Fibroblast of skin of back (primary cell): Measurements from ENCODE around the gene CCDC90B.
"Not testable (repeated sequence)": the region's sequence is repeated elsewhere in the genome, so short reads cannot be mapped to it uniquely, and the experiment has no call there.

Experiments
- DNase-seq: peaks from one replicate; pipeline ENCODE4 v3.0.0-alpha.2; 2013

CCDC90B gene

GRCh38 chr11:83287631-83288030 is 1.5 kb upstream of the CCDC90B start:
- no peak for DNase-seq

GRCh38 chr11:83285151-83285770 is 906 bp downstream of the CCDC90B start:
- no peak for DNase-seq

- DNase-seq = no peak
These were observed 1.5 kb downstream of the CCDC90B start for GRCh38 chr11:83284501-83285150.

DNA sequence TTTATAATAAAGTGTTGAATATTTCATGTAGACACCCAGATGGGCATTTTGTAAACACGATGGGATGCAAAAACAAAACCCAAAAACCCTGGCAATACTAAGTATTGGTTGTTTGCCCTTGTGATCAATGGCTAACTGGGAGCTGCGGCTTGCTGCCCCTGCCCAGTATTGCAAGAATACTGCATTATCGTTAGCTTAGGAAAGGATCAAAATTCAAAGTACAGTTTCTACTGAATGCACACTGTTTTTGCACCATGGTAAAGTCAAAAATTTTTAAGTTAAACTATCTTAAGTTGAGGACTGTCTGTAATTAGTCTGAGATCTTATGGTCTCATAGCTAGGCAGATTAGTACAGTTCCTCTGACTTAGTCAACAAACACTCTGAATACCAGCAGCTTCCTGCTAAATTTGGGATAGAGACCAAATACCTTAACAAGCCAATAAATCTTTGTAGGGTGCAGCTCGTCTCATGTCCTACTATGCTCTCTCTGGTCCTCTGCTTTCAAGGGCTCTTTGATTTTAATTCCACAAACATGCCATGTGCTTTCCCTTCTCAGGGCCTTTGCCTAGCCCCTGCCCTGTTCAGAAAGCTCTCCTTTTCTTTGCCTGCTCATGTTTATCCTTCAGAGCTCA is 4.0 kb downstream of the CCDC90B start:
- DNase-seq = no peak

DNA sequence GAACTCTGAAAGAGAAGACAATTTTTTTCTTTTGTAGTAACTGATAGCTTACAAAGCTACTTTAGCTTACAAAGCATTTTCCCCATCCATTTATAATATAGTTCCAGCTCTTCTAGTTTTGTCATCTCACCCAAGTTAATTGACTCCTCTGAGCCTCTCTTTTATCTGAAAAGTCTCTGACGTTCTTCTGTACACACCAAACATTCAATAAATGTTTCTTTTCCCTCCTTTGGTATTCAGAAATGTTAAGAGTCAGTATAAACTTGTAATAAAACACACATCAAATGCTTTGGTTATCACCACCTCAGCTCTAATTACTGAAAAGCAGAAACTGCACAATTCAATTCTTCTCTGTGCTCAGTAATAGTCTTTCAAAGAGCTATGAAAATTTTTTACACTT is 5.9 kb downstream of the CCDC90B start:
- peak; percentile 44 for DNase-seq

- DNase-seq = peak; percentile 66
These were observed 7.8 kb downstream of the CCDC90B start for GRCh38 chr11:83278351-83278750.

GRCh38 chr11:83275888-83276641 is 10.1 kb downstream of the CCDC90B start:
- DNase-seq = no peak

- peak; percentile 72 for DNase-seq
These were observed 13.5 kb downstream of the CCDC90B start for GRCh38 chr11:83272627-83273026.

- not testable (repeated sequence) for DNase-seq
These were observed 14.4 kb downstream of the CCDC90B start for GRCh38 chr11:83271734-83272133.

DNA sequence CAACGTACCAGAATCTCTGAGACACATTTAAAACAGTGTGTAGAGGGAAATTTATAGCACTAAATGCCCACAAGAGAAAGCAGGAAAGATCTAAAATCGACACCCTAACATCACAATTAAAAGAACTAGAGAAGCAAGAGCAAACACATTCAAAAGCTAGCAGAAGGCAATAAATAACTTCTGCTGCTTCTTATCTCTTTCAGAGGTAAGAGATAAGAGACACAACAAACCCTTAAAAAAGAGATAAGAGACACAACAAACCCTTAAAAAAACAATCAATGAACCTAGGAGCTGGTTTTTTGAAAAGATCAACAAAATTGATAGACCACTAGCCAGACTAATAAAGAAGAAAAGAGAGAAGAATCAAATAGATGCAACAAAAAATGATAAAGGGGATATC is 17.1 kb downstream of the CCDC90B start:
- DNase-seq = not testable (repeated sequence)

DNA sequence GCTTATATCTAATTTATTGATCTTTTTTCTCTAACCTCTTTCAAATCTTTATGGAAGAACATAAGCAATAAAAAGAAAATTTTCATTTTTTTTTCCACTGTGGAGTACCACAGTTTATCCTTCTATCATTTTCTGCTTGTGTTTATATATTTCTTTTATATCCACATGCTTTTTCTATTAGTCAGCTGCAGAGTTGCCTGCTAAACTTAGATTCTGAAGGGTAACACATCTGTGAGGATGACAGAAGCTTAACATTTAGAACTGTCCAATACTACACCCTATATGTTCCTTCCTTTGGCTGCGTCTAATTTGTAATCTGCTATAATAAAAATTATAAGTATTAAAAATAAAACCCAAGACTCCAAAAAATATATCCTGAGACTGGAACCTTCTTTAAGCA is 20.8 kb downstream of the CCDC90B start:
- peak; percentile 27 for DNase-seq

DNA sequence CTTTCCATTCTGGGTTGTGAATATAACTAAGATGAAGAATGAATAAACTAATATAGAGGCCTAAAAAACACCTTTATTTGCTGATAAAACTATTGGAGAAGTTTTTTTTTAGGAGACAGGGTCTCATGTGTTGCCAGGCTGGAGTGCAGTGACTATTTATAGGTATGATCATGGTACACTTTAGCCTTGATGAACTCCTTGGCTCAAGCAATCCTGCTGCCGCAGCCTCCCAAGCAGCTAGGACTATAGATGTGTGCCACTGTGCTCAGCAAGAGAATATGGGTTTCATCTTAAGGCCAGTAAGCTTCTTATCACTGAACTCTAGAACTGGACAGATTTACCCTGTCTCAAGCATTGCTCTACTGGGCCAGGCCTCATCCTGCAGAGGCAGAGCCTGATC is 26.6 kb downstream of the CCDC90B start:
- no peak for DNase-seq

GRCh38 chr11:83257761-83258168 is 28.4 kb downstream of the CCDC90B start:
- DNase-seq = peak; percentile 45

DNA sequence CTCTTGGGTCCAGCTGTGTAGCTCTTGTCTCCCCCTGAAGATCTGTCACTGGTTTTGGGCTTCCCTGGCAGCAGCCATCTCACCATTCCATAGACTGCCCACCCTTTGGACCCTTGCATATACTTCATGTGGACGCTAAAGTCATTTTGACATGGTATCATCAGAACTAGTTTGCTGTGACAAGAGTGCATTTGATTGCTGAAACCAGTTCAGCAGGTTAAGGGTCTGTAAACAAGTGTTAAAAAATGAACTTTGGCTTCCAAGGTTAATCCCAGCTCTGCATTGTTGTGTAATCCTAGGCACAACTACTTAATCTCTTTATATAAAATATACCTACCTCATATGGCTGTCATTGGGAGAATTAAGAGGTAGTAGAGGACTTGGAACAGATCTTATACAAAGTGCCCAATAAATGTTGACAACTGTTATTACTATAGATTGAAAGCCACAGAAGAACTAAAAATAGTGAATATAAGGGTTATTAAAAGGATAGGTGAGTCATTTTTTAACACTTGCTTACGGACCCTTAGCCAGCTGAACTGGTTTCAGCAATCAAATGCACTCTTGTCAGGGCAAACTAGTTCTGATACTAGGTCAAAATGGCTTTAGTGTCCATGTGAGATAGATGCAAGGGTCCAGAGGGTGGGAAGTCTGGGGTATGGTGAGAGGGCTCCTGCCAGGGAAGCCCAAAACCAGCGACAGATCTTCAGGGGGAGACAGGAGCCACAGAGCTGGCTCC is 29.4 kb downstream of the CCDC90B start:
- DNase-seq = no peak

GRCh38 chr11:83255366-83255765 is 30.8 kb downstream of the CCDC90B start:
- no peak for DNase-seq

GRCh38 chr11:83252941-83253340 is 33.2 kb downstream of the CCDC90B start:
- DNase-seq = no peak

DNA sequence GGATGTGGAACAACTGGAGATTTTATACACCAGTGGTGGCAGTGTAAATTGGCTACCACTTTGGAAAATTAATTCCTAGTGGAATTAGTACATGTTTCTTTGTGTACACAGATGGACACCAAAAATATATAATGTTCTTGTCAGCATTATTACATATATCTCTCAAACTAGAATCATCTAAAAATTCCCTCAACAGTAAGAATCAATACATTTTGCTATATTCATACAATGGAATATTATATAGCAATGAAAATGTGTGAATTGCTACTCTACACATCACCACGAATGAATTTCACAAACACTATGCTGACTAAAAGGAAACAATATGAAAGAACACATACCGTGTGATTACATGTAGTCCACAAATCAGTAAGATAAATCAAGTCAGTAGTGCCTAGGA is 33.9 kb downstream of the CCDC90B start:
- no peak for DNase-seq

DNA sequence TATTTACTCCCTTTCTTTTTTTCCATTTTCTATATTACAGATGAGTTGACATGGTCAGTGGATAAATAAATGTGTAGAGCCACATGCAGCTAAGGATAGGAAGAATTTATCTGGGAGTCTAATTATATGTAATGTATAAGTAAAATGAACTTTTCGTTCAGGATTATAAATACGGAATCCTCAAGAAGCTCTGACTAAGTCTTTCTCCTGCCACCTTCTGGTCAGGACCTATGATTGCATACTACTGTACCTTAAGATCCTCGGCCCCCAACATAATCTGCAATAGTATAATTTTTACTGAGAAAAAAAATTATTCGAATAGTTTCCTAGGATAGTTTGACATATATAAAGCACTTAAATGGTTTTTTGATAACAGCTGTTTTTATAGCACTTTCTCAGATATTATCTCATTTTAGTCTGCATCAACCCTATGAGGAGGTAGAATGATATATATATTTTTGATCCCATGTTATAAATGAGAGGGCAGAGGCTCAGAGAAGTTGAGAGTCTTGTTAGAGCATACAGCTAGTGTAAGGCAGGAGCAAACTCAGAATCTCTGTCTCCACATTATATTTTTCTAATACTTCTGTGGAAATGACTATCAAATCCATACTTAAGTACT is 36.1 kb downstream of the CCDC90B start:
- DNase-seq = peak; percentile 48

- no peak for DNase-seq
These were observed 36.7 kb downstream of the CCDC90B start for GRCh38 chr11:83249445-83249844.

DNA sequence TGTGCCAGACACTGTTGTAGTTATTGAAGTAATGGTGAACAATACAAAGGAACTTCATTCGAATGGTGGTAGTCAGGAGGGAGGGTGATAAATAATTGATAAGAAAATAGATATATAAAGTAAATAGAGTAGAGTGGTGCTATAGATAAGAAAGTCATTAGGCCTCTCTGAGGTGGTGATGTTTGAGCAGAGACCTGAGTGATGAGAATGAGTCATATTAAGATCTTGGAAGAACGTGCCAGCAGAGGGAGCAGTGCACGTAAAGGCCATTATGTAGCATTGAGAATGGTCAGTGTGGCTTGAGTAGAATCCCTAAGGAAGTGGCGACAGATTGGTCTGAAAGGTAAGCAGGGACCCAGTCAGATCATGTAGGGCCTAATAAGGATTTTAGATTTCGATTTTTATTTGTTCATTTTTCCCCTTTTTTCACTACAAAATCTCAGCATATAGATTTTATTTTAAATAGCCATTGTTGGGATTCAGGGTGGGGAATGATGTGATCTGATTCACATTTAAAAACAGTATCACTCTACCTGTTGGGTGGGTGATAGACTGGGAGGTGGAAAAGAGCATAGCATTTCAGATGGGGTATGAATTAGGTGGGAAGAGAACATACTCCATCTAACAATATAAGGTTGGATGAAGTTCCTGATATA is 44.7 kb downstream of the CCDC90B start:
- DNase-seq = peak; percentile 69

- no peak for DNase-seq
These were observed 48.1 kb downstream of the CCDC90B start for GRCh38 chr11:83238111-83238510.

DNA sequence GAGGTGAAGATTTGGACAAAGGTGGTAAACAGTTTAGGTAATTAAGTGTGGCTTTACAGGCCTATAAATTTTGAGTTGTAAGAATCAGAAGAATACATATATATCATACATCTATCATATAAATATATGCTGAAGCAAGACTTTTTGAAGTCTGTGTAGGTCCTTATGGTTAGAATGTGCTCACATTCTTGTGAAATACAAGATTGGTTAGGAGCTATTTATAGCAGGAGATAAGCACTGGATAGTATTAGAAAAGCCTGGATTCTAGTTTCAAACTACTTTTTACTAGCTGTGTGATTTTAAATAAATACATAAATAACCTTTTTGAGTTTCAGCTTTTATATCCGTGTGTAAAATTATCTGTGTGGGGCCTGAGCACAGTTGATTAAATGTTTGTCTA is 50.3 kb downstream of the CCDC90B start:
- no peak for DNase-seq
